HEK293 (cell line): Measurements from ENCODE around the gene MATN4.

Experiments
- CTCF ChIA-PET: fragments of 350-600 bp; formaldehyde crosslinking; extraction: SDS; loops from one replicate; lab custom pipeline; 2021; ENCODE audit warnings: antibody characterized with exemption; lab: Yijun Ruan, JAX
- POLR2A ChIA-PET: fragments of 300-600 bp; formaldehyde crosslinking; extraction: SDS; loops from one replicate; lab custom pipeline; 2020; ENCODE audit warnings: antibody characterized with exemption, inconsistent platforms; lab: Yijun Ruan, JAX
- H3K27ac ChIP-seq: fragments of 200-500 bp; sonication (Bioruptor generic); 2 replicates; pipeline ENCODE4 v1.5.1; 2014; ENCODE audit warnings: low read depth, low read length, control low read depth, inconsistent platforms; ENCODE audit errors: extremely low read depth
- H3K36me3 ChIP-seq, 2 experiments: fragments of 200-500 bp in 1 of 2; sonication (Bioruptor generic) in 1 of 2; 1 replicate in 1 of 2; 2 replicates in 1 of 2; pipeline ENCODE4 v1.5.1; 2014 to 2017; ENCODE audit warnings: inconsistent platforms in 2 of 2, low read length in 2 of 2; ENCODE audit not compliant: control insufficient read depth in 2 of 2, insufficient read depth in 1 of 2
- H3K4me1 ChIP-seq: fragments of 200-500 bp; sonication (Bioruptor generic); 2 replicates; pipeline ENCODE4 v1.5.1; 2014; ENCODE audit warnings: mild to moderate bottlenecking, low read length, inconsistent platforms; ENCODE audit not compliant: control insufficient read depth, insufficient read depth
- H3K4me3 ChIP-seq: 2 replicates; pipeline ENCODE4 v1.5.1; 2011; ENCODE audit warnings: low read depth, mild to moderate bottlenecking, control low read depth, low read length, moderate library complexity
- H3K9me3 ChIP-seq: fragments of 200-500 bp; sonication (Bioruptor generic); 2 replicates; pipeline ENCODE4 v1.5.1; 2014; ENCODE audit warnings: low read depth, low read length, inconsistent platforms; ENCODE audit not compliant: control insufficient read depth, insufficient read depth
- AEBP2 ChIP-seq: fragments of 450-650 bp; formaldehyde crosslinking; IDR thresholded peaks from 2 replicates; pipeline ENCODE4 v1.5.1; 2016; ENCODE audit warnings: missing biosample characterization, missing genetic modification characterization, borderline replicate concordance
- FEZF1 ChIP-seq: fragments of 450-650 bp; formaldehyde crosslinking; IDR thresholded peaks from 2 replicates; pipeline ENCODE4 v1.5.1; 2016; ENCODE audit warnings: missing biosample characterization, missing genetic modification characterization
- GLIS1 ChIP-seq: fragments of 450-650 bp; formaldehyde crosslinking; IDR thresholded peaks from 2 replicates; pipeline ENCODE4 v1.5.1; 2016; ENCODE audit warnings: missing biosample characterization, missing genetic modification characterization
- PRDM1 ChIP-seq: fragments of 450-650 bp; formaldehyde crosslinking; IDR thresholded peaks from 2 replicates; pipeline ENCODE4; 2016; ENCODE audit warnings: missing biosample characterization, missing genetic modification characterization
- ZBTB26 ChIP-seq: fragments of 450-650 bp; formaldehyde crosslinking; optimal IDR thresholded peaks from 2 replicates; pipeline ENCODE3; 2016; ENCODE audit warnings: missing biosample characterization, mild to moderate bottlenecking, missing genetic modification characterization
- ZBTB8A ChIP-seq: fragments of 450-650 bp; formaldehyde crosslinking; IDR thresholded peaks from 2 replicates; pipeline ENCODE4 v1.5.1; 2016; ENCODE audit warnings: missing biosample characterization, missing genetic modification characterization
- ZNF10 ChIP-seq: fragments of 450-650 bp; formaldehyde crosslinking; IDR thresholded peaks from 2 replicates; pipeline ENCODE4 v1.5.1; 2017; ENCODE audit warnings: missing biosample characterization, missing genetic modification characterization
- ZNF2 ChIP-seq: fragments of 450-650 bp; formaldehyde crosslinking; IDR thresholded peaks from 2 replicates; pipeline ENCODE4 v1.5.1; 2016; ENCODE audit warnings: missing biosample characterization, missing genetic modification characterization
- ZNF214 ChIP-seq: fragments of 450-650 bp; formaldehyde crosslinking; IDR thresholded peaks from 2 replicates; pipeline ENCODE4 v1.5.1; 2017; ENCODE audit warnings: missing biosample characterization, mild to moderate bottlenecking, missing genetic modification characterization, borderline replicate concordance
- ZNF266 ChIP-seq: fragments of 450-650 bp; formaldehyde crosslinking; IDR thresholded peaks from 2 replicates; pipeline ENCODE4 v1.5.1; 2016; ENCODE audit warnings: missing biosample characterization, missing genetic modification characterization, low read depth
- ZNF335 ChIP-seq: fragments of 450-650 bp; formaldehyde crosslinking; conservative IDR thresholded peaks from 2 replicates; pipeline ENCODE4 v1.5.1; 2016; ENCODE audit warnings: missing biosample characterization, missing genetic modification characterization
- ZNF560 ChIP-seq: fragments of 450-650 bp; formaldehyde crosslinking; IDR thresholded peaks from 2 replicates; pipeline ENCODE4 v1.5.1; 2017; ENCODE audit warnings: missing biosample characterization, missing genetic modification characterization, borderline replicate concordance
- ZNF670 ChIP-seq: fragments of 450-650 bp; formaldehyde crosslinking; IDR thresholded peaks from 2 replicates; pipeline ENCODE4 v1.5.1; 2016; ENCODE audit warnings: missing biosample characterization, missing genetic modification characterization, low read depth
- ZNF677 ChIP-seq: fragments of 450-650 bp; IDR thresholded peaks from 2 replicates; pipeline ENCODE4 v1.5.0; 2018; ENCODE audit warnings: missing biosample characterization, mild to moderate bottlenecking, missing genetic modification characterization, moderate library complexity
- ZNF707 ChIP-seq: fragments of 450-650 bp; formaldehyde crosslinking; IDR thresholded peaks from 2 replicates; pipeline ENCODE4 v1.5.1; 2016; ENCODE audit warnings: missing biosample characterization, missing genetic modification characterization
- ZNF830 ChIP-seq: fragments of 450-650 bp; IDR thresholded peaks from 2 replicates; pipeline ENCODE4 v1.5.0; 2018; ENCODE audit warnings: missing biosample characterization, missing genetic modification characterization, low read depth, mild to moderate bottlenecking, moderate library complexity
- ZSCAN23 ChIP-seq: fragments of 450-650 bp; formaldehyde crosslinking; IDR thresholded peaks from 2 replicates; pipeline ENCODE4 v1.5.1; 2016; ENCODE audit warnings: missing biosample characterization, missing genetic modification characterization
- TF ChIP-seq, protein P1 (sequence below): fragments of 450-650 bp; formaldehyde crosslinking; IDR thresholded peaks from 2 replicates; pipeline ENCODE4 v1.5.1; 2016; ENCODE audit warnings: missing biosample characterization, missing genetic modification characterization, borderline replicate concordance

Gene MATN4

DNA sequence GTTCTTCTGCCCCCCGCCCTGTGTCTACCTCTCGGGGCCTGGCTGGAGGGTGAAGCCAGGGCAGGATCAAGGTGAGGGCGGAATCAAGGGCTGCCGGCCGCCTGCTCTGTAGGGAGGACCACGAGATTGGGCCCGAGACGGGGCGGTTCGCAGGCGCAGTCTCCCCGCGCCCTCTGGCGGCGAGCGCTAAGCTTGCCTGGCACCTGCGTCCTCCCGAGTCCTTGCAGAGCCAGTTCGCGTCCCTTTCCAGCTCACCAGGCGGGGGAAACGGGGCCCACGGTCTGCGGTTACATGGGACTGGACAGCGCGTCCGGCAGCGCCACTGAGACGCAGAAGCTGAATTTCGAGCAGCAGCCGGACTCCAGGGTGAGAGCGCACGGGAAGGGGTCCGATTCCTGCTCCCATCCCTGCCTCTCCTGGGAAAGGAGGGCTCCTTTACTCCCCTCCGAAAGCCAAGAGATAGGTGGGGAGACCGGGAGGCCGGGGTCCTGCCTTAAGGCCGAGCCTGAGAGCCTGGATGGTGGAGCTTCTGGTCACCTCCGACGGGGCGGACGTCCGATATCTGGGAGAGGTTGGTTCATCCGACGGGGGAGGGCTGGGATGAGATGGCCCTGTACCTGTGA, 3.6 kb upstream of the MATN4 start (continued):
- TF ChIP-seq ZNF830 (tag by site-specific recombination) (no peak), ZNF10 (tag by site-specific recombination) (no peak), ZBTB26 (tag by site-specific recombination) (no peak), ZNF266 (no peak), ZNF677 (tag by site-specific recombination) (no peak), ZNF707 (tag by site-specific recombination) (no peak), FEZF1 (no peak), ZBTB8A (tag by site-specific recombination) (peak; percentile 83), ZNF335 (0 out of 2 replicates have a peak, but pooled peaks have one; percentile 12), ZNF2 (peak; percentile 33; the same call in 1 of the 2 replicates)

DNA sequence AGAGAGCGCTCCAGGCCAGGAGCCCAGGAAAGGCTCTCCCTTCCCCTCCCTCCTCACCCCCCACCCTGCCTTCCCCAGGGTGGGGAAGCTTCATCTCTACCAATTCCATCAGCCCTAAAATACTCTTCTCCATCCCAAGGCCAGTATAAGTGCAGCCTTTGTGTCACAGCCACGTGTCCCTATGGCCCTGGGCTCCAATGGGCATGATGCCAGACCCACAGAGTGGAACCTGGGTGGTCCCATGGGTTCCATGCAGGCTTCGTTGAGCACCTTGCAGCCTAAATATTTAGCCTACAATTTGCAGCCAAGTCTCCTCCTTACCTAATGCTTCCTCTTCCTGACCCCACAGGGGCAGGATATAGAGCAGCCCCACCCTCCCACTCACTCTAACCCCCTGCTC, 976 bp upstream of the MATN4 start:
- Histone ChIP-seq H3K4me1 (no peaks in the 10 kb centered on the region), H3K36me3 (no peaks in the 10 kb centered on the region), H3K4me3 (no peak overlapping the region), H3K27ac (no peak overlapping the region), H3K9me3 (no peaks in the 10 kb centered on the region)
- TF ChIP-seq GLIS1 (tag by site-specific recombination) (peak; percentile 29; the same call in 1 of the 2 replicates), ZNF560 (no peak)
- POLR2A ChIA-PET = no interaction called here
- CTCF ChIA-PET = interaction anchor here (1.3 to 1.6 kb wide), 2 partner anchors 15 to 128 kb away, joined by 4 to 6 read pairs; no protein-coding TSS in a partner anchor

GRCh38 chr20:45307076-45307640, 941 bp downstream of the MATN4 start:
- CTCF ChIA-PET = no interaction called here
- POLR2A ChIA-PET = no interaction called here
- no peaks in the 10 kb centered on the region for H3K4me1 ChIP-seq

More at GRCh38 chr20:45307076-45307640, 941 bp downstream of the MATN4 start:
- H3K27ac ChIP-seq = no peak overlapping the region
- H3K9me3 ChIP-seq = no peaks in the 10 kb centered on the region
- TF ChIP-seq ZNF670 (tag by site-specific recombination) = no peak
- TF ChIP-seq, protein P1, sequence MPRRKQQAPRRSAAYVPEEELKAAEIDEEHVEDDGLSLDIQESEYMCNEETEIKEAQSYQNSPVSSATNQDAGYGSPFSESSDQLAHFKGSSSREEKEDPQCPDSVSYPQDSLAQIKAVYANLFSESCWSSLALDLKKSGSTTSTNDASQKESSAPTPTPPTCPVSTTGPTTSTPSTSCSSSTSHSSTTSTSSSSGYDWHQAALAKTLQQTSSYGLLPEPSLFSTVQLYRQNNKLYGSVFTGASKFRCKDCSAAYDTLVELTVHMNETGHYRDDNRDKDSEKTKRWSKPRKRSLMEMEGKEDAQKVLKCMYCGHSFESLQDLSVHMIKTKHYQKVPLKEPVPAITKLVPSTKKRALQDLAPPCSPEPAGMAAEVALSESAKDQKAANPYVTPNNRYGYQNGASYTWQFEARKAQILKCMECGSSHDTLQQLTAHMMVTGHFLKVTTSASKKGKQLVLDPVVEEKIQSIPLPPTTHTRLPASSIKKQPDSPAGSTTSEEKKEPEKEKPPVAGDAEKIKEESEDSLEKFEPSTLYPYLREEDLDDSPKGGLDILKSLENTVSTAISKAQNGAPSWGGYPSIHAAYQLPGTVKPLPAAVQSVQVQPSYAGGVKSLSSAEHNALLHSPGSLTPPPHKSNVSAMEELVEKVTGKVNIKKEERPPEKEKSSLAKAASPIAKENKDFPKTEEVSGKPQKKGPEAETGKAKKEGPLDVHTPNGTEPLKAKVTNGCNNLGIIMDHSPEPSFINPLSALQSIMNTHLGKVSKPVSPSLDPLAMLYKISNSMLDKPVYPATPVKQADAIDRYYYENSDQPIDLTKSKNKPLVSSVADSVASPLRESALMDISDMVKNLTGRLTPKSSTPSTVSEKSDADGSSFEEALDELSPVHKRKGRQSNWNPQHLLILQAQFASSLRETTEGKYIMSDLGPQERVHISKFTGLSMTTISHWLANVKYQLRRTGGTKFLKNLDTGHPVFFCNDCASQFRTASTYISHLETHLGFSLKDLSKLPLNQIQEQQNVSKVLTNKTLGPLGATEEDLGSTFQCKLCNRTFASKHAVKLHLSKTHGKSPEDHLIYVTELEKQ (tag by site-specific recombination) = no peak
- TF ChIP-seq ZSCAN23 (tag by site-specific recombination) = no peak
- TF ChIP-seq ZNF214 (tag by site-specific recombination) = no peak
- no peak for TF ChIP-seq AEBP2 (tag by site-specific recombination)
- no peak for TF ChIP-seq PRDM1 (tag by site-specific recombination)
- H3K4me3 ChIP-seq = no peak overlapping the region
- H3K36me3 ChIP-seq = no peaks in the 10 kb centered on the region
